HCT116 (cell line): ENCODE results near the gene FBXW2. TPM values are rescaled to one million over a fixed set of nuclear protein-coding genes. Genes with fewer than 3 reads are reported as not detected.

Experiments
- ATAC-seq: fragments of 200-7000 bp; cut with Tn5 transposase; 2 replicates; pipeline ENCODE4 v1.9.1; 2020; ENCODE audit warnings: mild to moderate bottlenecking, moderate library complexity
- BruUV-seq: library from RNA; stranded (reverse); fragments of 400-500 nt; replicated peaks from 2 replicates; lab custom pipeline; 2021; lab: Mats Ljungman, UMichigan
- CTCF ChIA-PET: fragments of 300-600 bp; sonication (Branson Sonifier 250); formaldehyde crosslinking; loops from one replicate; lab custom pipeline; 2021; ENCODE audit warnings: antibody characterized with exemption; lab: Charles Lee
- POLR2A ChIA-PET: fragments of 300-600, 350-600 bp; sonication (Branson Sonifier 250); formaldehyde crosslinking; loops from one replicate; lab custom pipeline; 2021; ENCODE audit warnings: antibody characterized with exemption; lab: Charles Lee
- RAD21 ChIA-PET, 2 experiments: fragments of 300-600 bp; sonication (Branson Sonifier 250); formaldehyde crosslinking; loops; one replicate each; lab custom pipeline; 2023; ENCODE audit warnings: low total read pairs in 2 of 2; ENCODE audit not compliant: uncharacterized antibody in 2 of 2, unreplicated experiment in 2 of 2, low non-redundant PET in 1 of 2; lab: Charles Lee
- DNase-seq: peaks from one replicate; pipeline ENCODE4 v3.0.0-alpha.2; 2010; ENCODE audit warnings: low read depth, low spot score
- H2AFZ ChIP-seq: fragments of 200-600 bp; shearing (Covaris generic), sonication (generic); 2 replicates; pipeline ENCODE4 v1.6.1; 2017; ENCODE audit warnings: low read depth, mixed run types, mixed read lengths, antibody characterized with exemption, low read length; ENCODE audit not compliant: poor library complexity, severe bottlenecking
- H3K27ac ChIP-seq: 2 replicates; pipeline ENCODE4 v1.5.1; 2012; ENCODE audit warnings: low read depth, low read length
- H3K27me3 ChIP-seq: fragments of 200-600 bp; sonication (generic); 2 replicates; pipeline ENCODE4 v1.6.1; 2016; ENCODE audit warnings: mixed run types, low read length, mixed read lengths; ENCODE audit not compliant: insufficient read depth
- H3K36me3 ChIP-seq, 2 experiments: fragments of 200-500 bp in 1 of 2; fragments of 200-600 bp in 1 of 2; sonication (Bioruptor generic) in 1 of 2; sonication (generic) in 1 of 2; 2 replicates each; pipeline versions ENCODE4 v1.5.1 to v1.6.1; 2014 to 2016; ENCODE audit warnings: low read length in 2 of 2, inconsistent platforms in 1 of 2, mixed read lengths in 1 of 2, mixed run types in 1 of 2; ENCODE audit not compliant: insufficient read depth in 2 of 2, control insufficient read depth in 1 of 2
- H3K4me1 ChIP-seq, 2 experiments: fragments of 200-600 bp in 1 of 2; sonication (generic) in 1 of 2; 2 replicates each; pipeline versions ENCODE4 v1.5.1 to v1.6.1; 2012 to 2017; ENCODE audit warnings: low read length in 2 of 2, inconsistent platforms in 1 of 2, mild to moderate bottlenecking in 1 of 2, mixed read lengths in 1 of 2, mixed run types in 1 of 2, moderate library complexity in 1 of 2; ENCODE audit not compliant: insufficient read depth in 2 of 2, control insufficient read depth in 1 of 2
- H3K4me2 ChIP-seq: fragments of 200-600 bp; sonication (generic); 2 replicates; pipeline ENCODE4 v1.6.1; 2017; ENCODE audit warnings: mixed run types, low read length, mixed read lengths
- H3K4me3 ChIP-seq, 2 experiments: fragments of 200-600 bp in 1 of 2; sonication (generic) in 1 of 2; replicated peaks in 1 of 2; 2 replicates each; pipeline ENCODE4 v1.5.1; 2011 to 2016; ENCODE audit warnings: low read length in 2 of 2, control low read depth in 1 of 2, low read depth in 1 of 2, mild to moderate bottlenecking in 1 of 2, mixed read lengths in 1 of 2, mixed run types in 1 of 2
- H3K79me2 ChIP-seq: fragments of 200-600 bp; sonication (generic); 2 replicates; pipeline ENCODE4 v1.6.1; 2017; ENCODE audit warnings: mild to moderate bottlenecking, mixed run types, low read length, moderate library complexity, mixed read lengths; ENCODE audit not compliant: insufficient read depth
- H3K9ac ChIP-seq: fragments of 200-600 bp; sonication (generic); 2 replicates; pipeline ENCODE4 v1.6.1; 2016; ENCODE audit warnings: low read length, mixed read lengths
- H3K9me2 ChIP-seq: fragments of 200-600 bp; sonication (generic), shearing (Covaris generic); 2 replicates; pipeline ENCODE4 v1.6.1; 2017; ENCODE audit warnings: mixed run types, mild to moderate bottlenecking, moderate library complexity; ENCODE audit not compliant: insufficient read depth
- H3K9me3 ChIP-seq, 2 experiments: fragments of 200-500 bp in 1 of 2; fragments of 200-600 bp in 1 of 2; sonication (Bioruptor generic) in 1 of 2; sonication (generic) in 1 of 2; 2 replicates each; pipeline ENCODE4 v1.6.1; 2014 to 2017; ENCODE audit warnings: low read length in 2 of 2, mixed read lengths in 2 of 2, inconsistent platforms in 1 of 2, low read depth in 1 of 2, mild to moderate bottlenecking in 1 of 2, mixed run types in 1 of 2, moderate library complexity in 1 of 2; ENCODE audit not compliant: control insufficient read depth in 1 of 2, insufficient read depth in 1 of 2
- H4K20me1 ChIP-seq: fragments of 200-600 bp; sonication (generic), shearing (Covaris generic); 2 replicates; pipeline ENCODE4 v1.6.1; 2017; ENCODE audit warnings: mixed run types, mild to moderate bottlenecking, moderate library complexity; ENCODE audit not compliant: insufficient read depth
- CBX3 ChIP-seq: IDR thresholded peaks from 2 replicates; pipeline ENCODE4 v1.6.1; 2012; ENCODE audit warnings: low read depth
- CEBPB ChIP-seq: IDR thresholded peaks from 2 replicates; pipeline ENCODE4 v1.6.1; 2012; ENCODE audit warnings: low read depth
- CTCF ChIP-seq, 3 experiments: fragments of 200-600 bp in 1 of 3; sonication (generic) in 1 of 3; IDR thresholded peaks in 2 of 3; conservative IDR thresholded peaks in 1 of 3; 2 replicates each; pipeline ENCODE4 v1.5.1; 2012 to 2017; ENCODE audit warnings: low read depth in 2 of 3, low read length in 2 of 3, antibody characterized with exemption in 1 of 3, borderline replicate concordance in 1 of 3, control low read depth in 1 of 3, mild to moderate bottlenecking in 1 of 3, mixed read lengths in 1 of 3, mixed run types in 1 of 3, moderate library complexity in 1 of 3; ENCODE audit not compliant: insufficient read depth in 1 of 3
- ELF1 ChIP-seq: IDR thresholded peaks from 2 replicates; pipeline ENCODE4 v1.6.1; 2012; ENCODE audit warnings: low read depth, borderline replicate concordance
- EZH2 ChIP-seq: fragments of 200-600 bp; sonication (generic); IDR thresholded peaks from 2 replicates; pipeline ENCODE4 v1.6.1; 2017; ENCODE audit warnings: antibody characterized with exemption, mixed run types
- EZH2phosphoT487 ChIP-seq: fragments of 200-600 bp; IDR thresholded peaks from 2 replicates; pipeline ENCODE4 v1.6.1; 2018; ENCODE audit warnings: antibody characterized with exemption, borderline replicate concordance
- JUND ChIP-seq: IDR thresholded peaks from 2 replicates; pipeline ENCODE4 v1.6.1; 2012
- POLR2AphosphoS5 ChIP-seq: IDR thresholded peaks from 2 replicates; pipeline ENCODE4 v1.6.1; 2011; ENCODE audit warnings: mild to moderate bottlenecking, low read depth, low read length, moderate library complexity
- RAD21 ChIP-seq: IDR thresholded peaks from 2 replicates; pipeline ENCODE4 v1.6.1; 2012; ENCODE audit warnings: low read depth, mild to moderate bottlenecking
- SP1 ChIP-seq: IDR thresholded peaks from 2 replicates; pipeline ENCODE4 v1.6.1; 2012; ENCODE audit warnings: low read depth
- SRF ChIP-seq: IDR thresholded peaks from 2 replicates; pipeline ENCODE4 v1.6.1; 2012; ENCODE audit warnings: low read depth
- TCF7L2 ChIP-seq: IDR thresholded peaks from 2 replicates; pipeline ENCODE4 v1.7.0; 2011; ENCODE audit warnings: borderline replicate concordance, inconsistent platforms; ENCODE audit not compliant: insufficient read depth, insufficient read length; ENCODE audit errors: extremely low read depth
- ZFX ChIP-seq: fragments of 450-650 bp; IDR thresholded peaks from 2 replicates; pipeline ENCODE4 v1.6.1; 2017
- ZNF274 ChIP-seq: fragments of 200-500 bp; sonication (Bioruptor generic); IDR thresholded peaks from 2 replicates; pipeline ENCODE4 v1.6.1; 2014; ENCODE audit warnings: mild to moderate bottlenecking, low read depth, low read length, inconsistent platforms
- intact Hi-C: fragments of 100-400 bp; cut with micrococcal nuclease; formaldehyde crosslinking; loops from 2 replicates; pipeline ENCODE4 v1.10.0; 2022
- total RNA-seq: library from RNA; stranded (reverse); gene quantifications from one replicate; pipeline ENCODE4 v1.2.1, GENCODE V29; 2021; ENCODE audit not compliant: unreplicated experiment
- TF ChIP-seq, protein P1 (sequence below): IDR thresholded peaks from 2 replicates; pipeline ENCODE4 v1.6.1; 2012

The FBXW2 gene
- total RNA-seq, 1 experiment from 2014 or later, result 59.6 TPM

- TF ChIP-seq CTCF (IDR thresholded peaks at IDR 0.05 in 2 of 3, conservative IDR thresholded peaks at IDR 0.05 in 1 of 3; ENCODE audit: borderline replicate concordance in 1 of 3, insufficient read depth in 1 of 3, low read depth in 2 of 3, low read length in 2 of 3) (no peak), TCF7L2 (peak; percentile 43), ZFX (peak; percentile 70), SP1 (peak; percentile 67), EZH2phosphoT487 (no peak)
- TF ChIP-seq, protein P1, sequence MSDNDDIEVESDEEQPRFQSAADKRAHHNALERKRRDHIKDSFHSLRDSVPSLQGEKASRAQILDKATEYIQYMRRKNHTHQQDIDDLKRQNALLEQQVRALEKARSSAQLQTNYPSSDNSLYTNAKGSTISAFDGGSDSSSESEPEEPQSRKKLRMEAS, result peak; percentile 88
Observed at GRCh38 chr9:120792898-120793765, at the start of gene FBXW2 (continued).

GRCh38 chr9:120841930-120842684 lies 48.9 kb upstream of the FBXW2 start:
- BruUV-seq, result TSS peak; percentile 65
- peak overlapping the region; percentile 94 for H3K9ac ChIP-seq
- no peak for TF ChIP-seq CEBPB
- TF ChIP-seq, protein P1, result no peak
- TF ChIP-seq ELF1, result no peak
- no peak for TF ChIP-seq SRF
- no peak for TF ChIP-seq SP1
- no peak for TF ChIP-seq ZFX
- TF ChIP-seq CBX3, result no peak
- no peak for TF ChIP-seq CTCF (IDR thresholded peaks at IDR 0.05 in 2 of 3, conservative IDR thresholded peaks at IDR 0.05 in 1 of 3; ENCODE audit: borderline replicate concordance in 1 of 3, insufficient read depth in 1 of 3, low read depth in 2 of 3, low read length in 2 of 3)
- TF ChIP-seq JUND, result no peak
- TF ChIP-seq EZH2, result no peak
- no peak for TF ChIP-seq ZNF274
- TF ChIP-seq RAD21, result no peak
- TF ChIP-seq POLR2AphosphoS5, result no peak
- no peaks in the 10 kb centered on the region; a peak in 1 of 4 replicates for H3K36me3 ChIP-seq
- peak; percentile 9; the same call in 1 of the 2 replicates for ATAC-seq
- H3K4me2 ChIP-seq, result peak overlapping the region; percentile 89
- H4K20me1 ChIP-seq, result no peaks in the 10 kb centered on the region
- H3K79me2 ChIP-seq, result peaks cover 57% of the 10 kb centered on the region
- no peaks in the 10 kb centered on the region for H3K9me3 ChIP-seq
- H3K4me1 ChIP-seq, result peaks cover 9 to 20% of the 10 kb centered on the region in 2 experiments
- H3K9me2 ChIP-seq, result no peaks in the 10 kb centered on the region
- intact Hi-C loops, result loop anchor here (2.0 kb wide), 1 partner anchor 27 kb away; no protein-coding TSS in a partner anchor
- no peaks in the 10 kb centered on the region for H3K27me3 ChIP-seq
- H3K4me3 ChIP-seq, result peak overlapping the region; percentile 88 to 99
- ChIA-PET POLR2A (interaction anchor here (0.7 to 0.9 kb wide), 2 partner anchors 41 to 49 kb away, joined by 3 read pairs; partner anchors contain the start of gene FBXW2), CTCF (no interaction called here), RAD21 (no interaction called here)
- H2AFZ ChIP-seq, result no peak overlapping the region
- DNase-seq, result no peak
- H3K27ac ChIP-seq, result peak overlapping the region; percentile 65
